Hematopoietic multipotent progenitor cell treated with erythropoietin and hydrocortisone succinate and interleukin-3 and kit ligand, for 8 days (in vitro differentiated cells): Measurements from ENCODE around the gene BTN3A1.
A peak's percentile ranks its signal among the peaks of the same experiment; 100 is the strongest.

ENCODE experiments used
- DNase-seq: peaks from one replicate; pipeline ENCODE4 v3.0.0-alpha.2; 2015

BTN3A1 gene

DNA sequence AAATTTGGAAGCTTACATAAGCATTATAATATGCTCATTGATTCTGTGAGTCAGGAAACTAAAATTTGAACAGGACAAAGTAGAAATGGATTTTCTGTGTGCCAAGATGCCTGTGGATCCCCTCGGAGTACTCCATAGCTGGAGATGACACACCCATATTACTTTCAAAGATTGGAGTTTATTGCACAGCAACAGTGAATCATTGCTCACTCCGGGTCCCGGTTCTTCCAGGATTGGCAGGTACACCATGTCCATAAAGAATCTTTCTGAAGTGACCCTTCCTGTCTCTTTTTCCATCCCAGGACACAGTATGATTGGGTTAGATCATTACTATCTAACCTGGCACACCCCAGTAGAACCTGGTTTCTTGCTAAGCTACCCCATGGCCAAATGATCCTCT lies 21.8 kb upstream of the BTN3A1 start:
- no peak for DNase-seq

DNA sequence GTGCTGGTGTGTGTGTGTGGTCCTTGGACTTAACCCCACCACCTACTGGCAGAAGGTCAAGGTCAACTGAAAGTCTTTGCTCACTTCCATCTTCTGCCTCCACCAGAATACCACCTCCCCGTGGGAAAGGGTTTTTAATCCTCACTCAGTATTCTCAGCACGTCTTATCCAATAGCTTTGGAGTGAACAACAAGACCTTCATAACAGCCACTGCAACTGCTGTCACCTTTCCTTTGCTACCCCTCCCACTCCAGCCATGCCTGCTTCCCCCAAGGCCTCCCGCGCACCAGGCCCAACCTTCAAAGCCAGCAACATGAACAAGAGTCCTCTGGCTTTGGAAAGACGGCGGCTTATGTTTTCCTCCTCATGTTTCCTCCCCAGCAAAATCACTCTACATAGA lies 20.0 kb upstream of the BTN3A1 start:
- DNase-seq: no peak

GRCh38 chr6:26383624-26384417 lies 18.3 kb upstream of the BTN3A1 start:
- no peak for DNase-seq

- DNase-seq: no peak
Measured at GRCh38 chr6:26385734-26386125, 16.3 kb upstream of the BTN3A1 start.

GRCh38 chr6:26387565-26387964 lies 14.5 kb upstream of the BTN3A1 start:
- DNase-seq: no peak

DNA sequence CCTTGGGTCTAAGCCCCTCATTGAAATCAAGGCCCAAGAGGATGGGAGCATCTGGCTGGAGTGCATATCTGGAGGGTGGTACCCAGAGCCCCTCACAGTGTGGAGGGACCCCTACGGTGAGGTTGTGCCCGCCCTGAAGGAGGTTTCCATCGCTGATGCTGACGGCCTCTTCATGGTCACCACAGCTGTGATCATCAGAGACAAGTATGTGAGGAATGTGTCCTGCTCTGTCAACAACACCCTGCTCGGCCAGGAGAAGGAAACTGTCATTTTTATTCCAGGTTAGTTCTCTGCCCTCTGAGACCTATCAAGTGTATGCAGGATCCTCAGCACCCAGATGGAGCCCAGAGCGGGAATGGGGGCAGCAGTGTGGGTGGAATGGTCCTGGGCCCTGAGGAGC lies 14.1 kb upstream of the BTN3A1 start:
- DNase-seq: no peak

DNA sequence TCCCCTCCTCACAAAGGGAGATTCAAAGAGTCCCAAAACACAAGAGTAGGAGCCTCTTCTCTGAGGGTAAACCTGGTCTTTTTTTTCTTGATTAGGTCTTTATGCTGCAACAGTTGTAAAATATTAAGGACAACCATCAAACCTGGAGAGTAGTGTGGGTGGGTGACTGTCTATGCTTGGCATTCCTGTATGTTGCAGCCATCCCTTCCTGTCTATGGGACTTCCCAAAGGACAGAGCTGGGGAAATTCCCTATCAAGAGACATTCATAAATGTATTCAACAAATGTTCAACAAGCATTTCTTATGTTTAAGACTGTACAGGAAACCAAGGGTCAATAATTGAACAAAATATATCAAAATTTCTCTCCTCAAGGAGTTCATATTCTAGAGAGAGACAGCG lies 13.6 kb upstream of the BTN3A1 start:
- no peak for DNase-seq

DNA sequence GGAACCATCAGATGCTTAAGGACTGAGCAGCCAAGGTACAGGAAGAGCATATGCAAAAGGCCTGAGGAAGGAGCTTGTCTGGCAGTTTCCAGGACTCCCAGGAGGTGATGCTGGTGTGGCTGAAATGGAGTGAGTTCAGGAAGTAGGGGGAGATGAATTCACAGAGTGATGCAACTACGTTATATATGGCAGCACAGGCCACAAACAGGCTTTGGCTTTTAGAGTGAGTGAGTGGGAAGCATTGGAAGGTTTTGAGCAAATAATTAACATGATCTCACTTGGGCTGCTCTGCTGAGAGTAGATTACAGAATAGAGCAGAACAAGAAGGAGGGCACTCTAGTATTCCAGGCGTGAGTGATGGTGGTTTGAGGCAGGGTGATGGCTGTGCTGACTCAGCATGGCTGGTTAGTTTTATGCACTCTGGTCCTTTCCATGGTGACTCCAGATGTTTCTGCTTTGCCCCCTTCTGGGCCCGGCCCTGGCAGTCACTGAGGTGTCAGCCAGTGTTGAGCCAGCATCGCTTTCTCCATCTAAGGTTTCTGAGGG lies 12.7 kb upstream of the BTN3A1 start:
- no peak for DNase-seq

GRCh38 chr6:26390531-26390930 lies 11.5 kb upstream of the BTN3A1 start:
- DNase-seq: no peak

- no peak for DNase-seq
Measured at GRCh38 chr6:26392932-26393636, 9.0 kb upstream of the BTN3A1 start.

DNA sequence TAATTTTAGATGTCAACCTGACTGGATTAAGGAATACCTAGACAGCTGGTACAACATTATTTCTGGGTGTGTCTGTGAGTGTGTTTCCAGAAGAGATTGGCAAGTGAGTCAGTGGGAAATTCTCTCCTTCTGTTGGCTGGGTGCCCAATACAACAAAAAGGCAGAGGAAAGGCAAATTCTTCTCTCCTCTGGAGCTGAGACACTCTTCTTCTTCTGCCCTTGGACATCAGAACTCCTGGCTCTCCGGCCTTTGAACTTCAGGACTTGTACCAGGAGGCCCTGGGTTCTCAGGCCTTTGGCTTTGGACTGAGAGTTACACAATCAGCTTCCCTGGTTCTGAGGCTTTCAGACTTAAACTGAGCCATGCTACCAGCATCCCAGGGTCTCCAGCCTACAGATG lies 7.8 kb upstream of the BTN3A1 start:
- DNase-seq: peak; percentile 54

DNA sequence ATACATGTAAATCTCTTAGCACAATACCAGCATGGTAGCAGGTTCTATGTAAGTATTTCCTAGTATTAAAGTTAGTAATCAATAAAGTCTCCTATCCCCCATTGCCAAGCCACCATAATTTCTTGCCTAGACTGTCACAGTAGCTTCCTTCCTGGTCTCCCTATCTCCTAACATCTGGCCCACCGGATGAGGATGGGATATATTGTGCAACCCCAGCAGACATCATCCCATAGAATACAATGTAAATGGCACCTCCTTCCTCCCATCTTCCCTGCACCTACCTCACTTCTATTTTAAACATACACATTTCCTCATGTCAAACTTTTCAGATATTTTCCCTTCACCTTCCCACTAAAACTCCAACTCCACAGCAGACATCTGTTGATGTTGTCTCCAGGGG lies 3.5 kb upstream of the BTN3A1 start:
- DNase-seq: no peak

- DNase-seq: no peak
Measured at GRCh38 chr6:26400626-26401025, 1.4 kb upstream of the BTN3A1 start.

GRCh38 chr6:26401389-26401986 lies 587 bp upstream of the BTN3A1 start:
- DNase-seq: no peak

DNA sequence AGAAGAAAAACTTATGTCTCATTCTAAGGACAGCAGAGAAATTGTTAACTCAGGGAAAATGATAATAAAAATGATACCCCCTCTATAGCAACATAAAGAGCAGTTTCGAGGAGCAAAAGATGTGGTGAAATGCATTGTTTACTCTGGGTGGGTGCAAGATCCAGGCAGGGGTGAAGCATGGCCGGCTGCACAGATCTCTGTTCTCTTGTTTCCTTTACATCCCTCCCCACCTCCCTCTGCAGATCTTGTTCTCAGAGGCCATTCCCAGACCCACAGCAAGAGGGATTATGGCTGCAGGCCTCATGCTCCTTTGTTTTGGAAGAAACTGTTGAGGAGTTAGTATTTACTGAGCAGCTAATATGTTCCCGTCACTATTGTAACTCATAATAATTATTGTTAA lies 1.8 kb downstream of the BTN3A1 start:
- no peak for DNase-seq

DNA sequence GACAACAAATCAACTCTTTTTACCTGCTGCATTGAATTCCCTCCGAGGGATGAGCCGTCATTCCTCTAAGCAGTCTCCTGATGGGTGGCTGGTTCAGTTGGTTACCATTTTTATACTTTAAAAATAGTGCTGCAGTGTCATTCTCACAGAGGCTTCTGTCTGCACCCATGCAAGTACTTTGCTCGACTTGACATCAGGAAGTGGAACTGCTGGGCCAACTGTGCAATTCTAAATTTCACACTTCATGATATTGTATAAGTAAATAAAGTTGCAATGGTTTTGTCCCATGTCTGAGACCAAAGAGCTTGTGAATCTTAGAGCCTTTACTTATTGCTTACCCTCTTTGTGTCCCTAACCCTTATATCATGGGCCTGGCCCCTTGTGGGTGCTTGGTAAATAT lies 2.5 kb downstream of the BTN3A1 start:
- DNase-seq: no peak

- DNase-seq: no peak
Measured at GRCh38 chr6:26408828-26409730, 7.0 kb downstream of the BTN3A1 start.

DNA sequence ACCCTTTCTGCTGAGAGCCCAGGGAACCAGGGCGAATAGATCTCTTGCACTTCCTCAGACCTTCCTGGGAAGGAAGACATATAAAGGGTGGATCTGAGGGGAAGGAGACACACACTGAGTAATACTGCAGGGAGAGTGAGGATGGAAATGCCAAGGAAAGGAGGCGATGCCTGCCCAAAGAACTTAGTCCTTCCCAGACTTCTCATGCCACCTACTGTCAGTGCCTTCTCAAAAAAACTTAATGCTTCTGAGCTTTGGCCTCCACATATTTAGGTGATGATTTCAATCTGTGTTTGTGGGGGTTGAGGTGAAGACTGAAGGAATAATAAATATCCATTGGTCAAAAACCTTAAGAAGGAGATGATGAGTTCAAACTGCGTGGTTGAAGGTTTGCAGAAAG lies 9.7 kb downstream of the BTN3A1 start:
- DNase-seq: no peak

DNA sequence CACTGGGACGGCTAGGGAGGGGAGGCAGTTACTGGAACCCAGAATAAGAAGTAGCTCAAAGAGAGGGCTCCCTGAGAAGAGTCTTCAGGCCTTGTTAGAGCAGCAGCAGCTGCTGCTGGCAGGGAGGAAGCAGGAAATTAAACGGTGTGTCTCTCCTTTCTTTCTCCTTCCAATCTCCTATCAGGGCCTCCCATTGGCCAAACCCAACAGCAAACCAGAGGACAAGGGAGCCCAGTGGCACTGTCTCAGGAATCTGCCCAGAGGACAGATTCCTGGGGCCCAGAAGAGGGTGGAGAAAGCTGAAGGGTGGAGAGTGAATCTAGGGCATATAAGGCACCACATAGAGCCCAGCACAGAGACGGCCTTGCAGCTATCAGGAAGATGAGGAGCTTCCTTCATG lies 10.2 kb downstream of the BTN3A1 start:
- DNase-seq: no peak

- no peak for DNase-seq
Measured at GRCh38 chr6:26412954-26413353, 10.9 kb downstream of the BTN3A1 start.

DNA sequence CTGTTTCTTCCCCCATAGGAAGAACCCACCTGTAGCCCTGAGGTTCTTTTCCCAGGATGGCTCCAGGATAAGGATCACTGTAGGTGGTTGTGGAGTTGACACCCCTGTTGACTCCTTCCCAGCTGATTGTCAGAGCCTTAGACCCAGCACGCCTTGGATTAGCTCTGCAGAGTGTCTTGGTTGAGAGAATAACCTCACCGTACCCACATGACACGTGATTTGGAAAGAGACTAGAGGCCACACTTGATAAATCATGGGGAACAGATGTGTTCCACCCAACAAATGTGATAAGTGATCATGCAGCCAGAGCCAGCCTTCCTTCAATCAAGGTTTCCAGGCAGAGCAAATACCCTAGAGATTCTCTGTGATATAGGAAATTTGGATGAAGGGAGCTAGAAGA lies 12.2 kb downstream of the BTN3A1 start:
- DNase-seq: peak; percentile 80

DNA sequence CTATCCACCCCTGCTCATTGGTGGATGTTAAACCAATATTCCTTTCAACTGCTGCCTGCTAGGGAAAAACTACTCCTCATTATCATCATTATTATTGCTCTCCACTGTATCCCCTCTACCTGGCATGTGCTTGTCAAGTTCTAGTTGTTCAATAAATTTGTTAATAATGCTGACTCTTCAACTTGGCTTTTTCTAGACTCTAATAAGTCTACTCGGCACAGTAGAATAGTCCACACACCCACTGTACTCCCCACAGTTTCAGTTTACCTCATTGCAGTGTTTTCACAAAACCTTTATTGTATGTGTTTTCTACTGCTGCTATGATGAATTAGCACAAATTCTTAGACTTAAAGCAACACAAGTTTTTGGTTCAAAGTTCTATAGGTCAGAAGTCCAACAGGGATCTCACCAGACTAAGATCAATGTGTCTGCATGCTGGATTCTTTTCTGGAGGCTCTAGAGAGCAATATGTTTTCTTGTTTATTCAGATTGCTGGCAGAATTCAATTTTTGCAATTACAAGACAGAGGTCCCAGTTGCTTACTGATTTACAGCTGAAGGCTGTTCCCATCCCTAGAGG lies 13.1 kb downstream of the BTN3A1 start:
- no peak for DNase-seq

- DNase-seq: no peak
Measured at GRCh38 chr6:26415791-26416190, 13.7 kb downstream of the BTN3A1 start.
